Osteoblast (primary cell): Measurements from ENCODE around the gene GNMT. TPM values are rescaled to one million over a fixed set of nuclear protein-coding genes. Genes with fewer than 3 reads are reported as not detected.
A peak's percentile ranks its signal among the peaks of the same experiment; 100 is the strongest.

Experiments
- DNase-seq: peaks from one replicate; pipeline ENCODE4 v3.0.0; 2011; ENCODE audit warnings: low spot score, mixed read lengths; ENCODE audit not compliant: insufficient read length; ENCODE audit errors: missing footprints
- H2AFZ ChIP-seq: 2 replicates; pipeline ENCODE4 v1.6.0; 2011; ENCODE audit warnings: mild to moderate bottlenecking, low read length
- H3K27ac ChIP-seq: 2 replicates; pipeline ENCODE4 v1.5.1; 2011; ENCODE audit warnings: mild to moderate bottlenecking, low read depth, low read length, moderate library complexity
- H3K27me3 ChIP-seq: 2 replicates; pipeline ENCODE4 v1.6.0; 2012; ENCODE audit warnings: mild to moderate bottlenecking, control low read depth, inconsistent platforms, low read length, moderate library complexity; ENCODE audit not compliant: insufficient read depth
- H3K36me3 ChIP-seq: 2 replicates; pipeline ENCODE4 v1.5.1; 2011; ENCODE audit warnings: mild to moderate bottlenecking, low read length, control low read depth, moderate library complexity; ENCODE audit not compliant: insufficient read depth
- H3K4me1 ChIP-seq: 2 replicates; pipeline ENCODE4 v1.5.1; 2011; ENCODE audit warnings: mild to moderate bottlenecking, low read length, control low read depth, moderate library complexity; ENCODE audit not compliant: insufficient read depth
- H3K4me2 ChIP-seq: 2 replicates; pipeline ENCODE4 v1.6.0; 2011; ENCODE audit warnings: mild to moderate bottlenecking, low read length; ENCODE audit not compliant: insufficient read depth
- H3K4me3 ChIP-seq: fragments of 200-600 bp; sonication (generic); 3 replicates; pipeline ENCODE4 v1.5.1; 2012; ENCODE audit warnings: mild to moderate bottlenecking, low read length, inconsistent platforms; ENCODE audit not compliant: insufficient read depth
- H3K79me2 ChIP-seq: 2 replicates; pipeline ENCODE4 v1.6.0; 2012; ENCODE audit warnings: mild to moderate bottlenecking, low read length, control low read depth, inconsistent platforms; ENCODE audit not compliant: insufficient read depth
- H3K9me3 ChIP-seq: 2 replicates; pipeline ENCODE4 v1.5.1; 2011; ENCODE audit warnings: low read depth, low read length, control low read depth
- H4K20me1 ChIP-seq: 2 replicates; pipeline ENCODE4 v1.6.0; 2012; ENCODE audit warnings: mild to moderate bottlenecking, low read length, control low read depth; ENCODE audit not compliant: insufficient read depth
- total RNA-seq: library from RNA; depleted of rRNA; stranded (reverse); fragments of >200 nt; gene quantifications from 2 replicates; pipeline ENCODE4 v1.2.3, GENCODE V29; 2012
- TF ChIP-seq, protein P1 (sequence below): IDR thresholded peaks from 2 replicates; pipeline ENCODE4 v1.5.1; 2011; ENCODE audit warnings: mild to moderate bottlenecking, low read depth, low read length, moderate library complexity; ENCODE audit errors: extremely low read depth

The GNMT gene
- total RNA-seq, 1 donor: 0.72 TPM

DNA sequence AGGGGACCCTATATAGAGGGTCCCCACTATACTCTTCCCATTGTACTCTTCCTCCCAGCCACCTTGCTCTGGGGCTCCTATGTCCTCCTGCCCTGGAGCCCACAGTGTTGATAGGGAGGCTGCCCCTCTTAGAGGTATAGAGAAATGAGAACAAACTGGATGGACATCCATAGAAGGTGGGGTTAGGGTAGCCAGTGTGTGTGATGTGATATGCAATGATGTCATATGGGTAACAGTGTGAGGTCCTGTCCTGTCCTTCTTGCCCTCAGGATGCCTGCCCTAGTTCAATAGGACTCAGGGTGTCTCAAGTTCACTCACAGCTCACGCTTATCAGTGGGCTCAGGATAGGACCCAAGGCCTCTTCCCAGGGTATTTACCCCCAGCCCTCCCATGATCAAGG, 44.3 kb upstream of the GNMT start:
- Histone ChIP-seq H4K20me1 (no peaks in the 10 kb centered on the region), H3K4me1 (peaks cover 7% of the 10 kb centered on the region), H3K4me2 (no peak overlapping the region), H3K27ac (no peak overlapping the region), H3K9me3 (no peaks in the 10 kb centered on the region), H2AFZ (no peak overlapping the region), H3K79me2 (no peaks in the 10 kb centered on the region), H3K36me3 (no peaks in the 10 kb centered on the region), H3K4me3 (no peak overlapping the region), H3K27me3 (no peaks in the 10 kb centered on the region)
- TF ChIP-seq, protein P1, sequence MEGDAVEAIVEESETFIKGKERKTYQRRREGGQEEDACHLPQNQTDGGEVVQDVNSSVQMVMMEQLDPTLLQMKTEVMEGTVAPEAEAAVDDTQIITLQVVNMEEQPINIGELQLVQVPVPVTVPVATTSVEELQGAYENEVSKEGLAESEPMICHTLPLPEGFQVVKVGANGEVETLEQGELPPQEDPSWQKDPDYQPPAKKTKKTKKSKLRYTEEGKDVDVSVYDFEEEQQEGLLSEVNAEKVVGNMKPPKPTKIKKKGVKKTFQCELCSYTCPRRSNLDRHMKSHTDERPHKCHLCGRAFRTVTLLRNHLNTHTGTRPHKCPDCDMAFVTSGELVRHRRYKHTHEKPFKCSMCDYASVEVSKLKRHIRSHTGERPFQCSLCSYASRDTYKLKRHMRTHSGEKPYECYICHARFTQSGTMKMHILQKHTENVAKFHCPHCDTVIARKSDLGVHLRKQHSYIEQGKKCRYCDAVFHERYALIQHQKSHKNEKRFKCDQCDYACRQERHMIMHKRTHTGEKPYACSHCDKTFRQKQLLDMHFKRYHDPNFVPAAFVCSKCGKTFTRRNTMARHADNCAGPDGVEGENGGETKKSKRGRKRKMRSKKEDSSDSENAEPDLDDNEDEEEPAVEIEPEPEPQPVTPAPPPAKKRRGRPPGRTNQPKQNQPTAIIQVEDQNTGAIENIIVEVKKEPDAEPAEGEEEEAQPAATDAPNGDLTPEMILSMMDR: no peak
- DNase-seq: peak; percentile 30

DNA sequence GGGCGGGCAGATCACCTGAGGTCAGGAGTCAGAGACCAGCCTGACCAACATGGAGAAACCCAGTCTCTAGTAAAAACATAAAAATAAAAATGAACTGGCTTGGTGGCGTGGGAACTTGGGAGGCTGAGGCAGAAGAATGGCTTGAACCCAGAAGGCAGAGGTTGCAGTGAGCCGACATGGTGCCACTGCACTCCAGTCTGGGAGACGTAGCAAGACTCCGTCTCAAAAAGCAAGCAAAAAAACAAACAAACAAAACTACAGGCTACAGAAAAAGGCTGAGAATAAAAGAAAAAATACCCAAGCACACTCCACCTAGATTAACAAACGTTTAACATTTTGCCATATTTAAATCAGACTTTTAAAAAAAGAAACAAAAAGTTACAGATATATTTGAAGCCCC, 38.8 kb upstream of the GNMT start:
- no peak for DNase-seq
- Histone ChIP-seq H4K20me1 (no peaks in the 10 kb centered on the region), H3K79me2 (no peaks in the 10 kb centered on the region), H3K27me3 (no peaks in the 10 kb centered on the region), H3K4me1 (peaks cover 3% of the 10 kb centered on the region), H2AFZ (no peak overlapping the region), H3K4me2 (no peak overlapping the region), H3K36me3 (no peaks in the 10 kb centered on the region), H3K4me3 (no peak overlapping the region), H3K27ac (no peak overlapping the region), H3K9me3 (no peaks in the 10 kb centered on the region)
- TF ChIP-seq, protein P1: no peak

DNA sequence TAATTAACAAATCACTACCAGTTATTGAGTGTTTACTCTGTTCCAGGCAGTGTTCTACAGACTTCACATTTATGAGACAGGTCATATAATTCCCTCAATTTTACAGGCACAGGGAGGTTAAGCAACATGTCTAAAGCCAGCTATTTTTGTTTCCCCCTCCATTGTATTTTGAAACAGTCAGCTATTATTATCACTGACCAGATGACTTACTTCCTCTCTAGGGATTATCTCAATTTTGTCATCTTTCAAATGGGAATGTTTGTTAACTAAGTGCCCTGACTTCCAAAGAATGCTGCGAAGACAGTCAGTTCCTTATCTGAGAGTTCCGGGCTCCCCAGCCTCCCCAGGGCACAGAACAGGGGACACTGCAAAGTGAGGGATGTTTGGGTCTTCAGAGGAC, 36.9 kb upstream of the GNMT start:
- H3K36me3 ChIP-seq: no peaks in the 10 kb centered on the region
- no peak for DNase-seq
- no peak overlapping the region for H3K4me3 ChIP-seq
- H3K4me2 ChIP-seq: no peak overlapping the region
- no peaks in the 10 kb centered on the region for H3K27me3 ChIP-seq
- peaks cover 3% of the 10 kb centered on the region for H3K4me1 ChIP-seq
- H3K27ac ChIP-seq: no peak overlapping the region
- no peaks in the 10 kb centered on the region for H4K20me1 ChIP-seq
- TF ChIP-seq, protein P1: no peak
- H2AFZ ChIP-seq: no peak overlapping the region
- no peaks in the 10 kb centered on the region for H3K79me2 ChIP-seq
- no peaks in the 10 kb centered on the region for H3K9me3 ChIP-seq

DNA sequence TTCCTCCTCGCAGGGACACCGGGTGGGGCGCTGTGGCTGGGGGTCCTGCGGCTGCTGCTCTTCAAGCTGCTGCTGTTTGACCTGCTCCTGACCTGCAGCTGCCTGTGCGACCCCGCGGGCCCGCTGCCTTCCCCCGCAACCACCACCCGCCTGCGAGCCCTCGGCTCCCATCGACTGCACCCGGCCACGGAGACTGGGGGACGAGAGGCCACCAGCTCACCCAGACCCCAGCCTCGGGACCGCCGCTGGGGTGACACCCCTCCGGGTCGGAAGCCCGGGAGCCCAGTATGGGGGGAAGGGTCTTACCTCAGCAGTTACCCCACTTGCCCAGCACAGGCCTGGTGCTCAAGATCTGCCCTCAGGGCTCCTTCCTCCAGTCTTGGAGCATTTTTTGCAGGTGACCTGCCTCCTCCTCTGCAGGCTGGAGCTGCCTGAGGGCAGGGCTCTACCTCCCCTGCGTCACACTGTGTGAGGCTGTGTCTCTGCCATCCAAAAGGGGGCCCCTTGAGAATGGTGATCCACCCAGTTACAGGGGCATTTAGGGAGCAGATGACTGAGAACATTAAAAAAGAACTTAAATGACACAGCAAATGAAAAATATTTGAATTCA, 35.2 kb upstream of the GNMT start:
- Histone ChIP-seq H3K4me3 (no peak overlapping the region), H2AFZ (no peak overlapping the region), H3K27me3 (no peaks in the 10 kb centered on the region), H3K79me2 (peaks cover under 1% of the 10 kb centered on the region), H4K20me1 (no peaks in the 10 kb centered on the region), H3K27ac (no peak overlapping the region), H3K4me2 (no peak overlapping the region), H3K36me3 (no peaks in the 10 kb centered on the region), H3K9me3 (no peaks in the 10 kb centered on the region), H3K4me1 (peaks cover 3% of the 10 kb centered on the region)
- TF ChIP-seq, protein P1: no peak
- DNase-seq: no peak
